Body of pancreas (tissue), 4 donors: ENCODE measurements around the gene UBAC1. TPM values are rescaled to one million over a fixed set of nuclear protein-coding genes. Genes with fewer than 3 reads are reported as not detected.
"Not testable (repeated sequence)": the region's sequence is repeated elsewhere in the genome, so short reads cannot be mapped to it uniquely, and the experiment has no call there.

Source experiments
- ATAC-seq: fragments of 150-250 bp; one replicate; pipeline ENCODE4 v1.9.1; 2016
- DNase-seq, 4 donors: peaks; one replicate each; pipeline ENCODE4 v3.0.0-alpha.2; 2019
- H3K27ac ChIP-seq, 4 donors: fragments of 200-600 bp; sonication (generic); 1 replicate in 3 of 4; 2 replicates in 1 of 4; pipeline versions ENCODE4 v1.5.1 to v1.6.1; 2016 to 2019; ENCODE audit warnings: mild to moderate bottlenecking in 1 of 4, mixed read lengths in 1 of 4, moderate library complexity in 1 of 4
- H3K27me3 ChIP-seq, 2 donors: fragments of 200-600 bp; sonication (generic); one replicate each; pipeline ENCODE4 v1.6.0; 2016; ENCODE audit warnings: mild to moderate bottlenecking in 1 of 2
- H3K36me3 ChIP-seq, 2 donors: fragments of 200-600 bp; sonication (generic); replicated peaks in 1 of 2; 2 replicates each; pipeline ENCODE4 v1.5.1; 2016; ENCODE audit warnings: low read depth in 2 of 2; ENCODE audit not compliant: insufficient read depth in 1 of 2
- H3K4me1 ChIP-seq: fragments of 200-600 bp; sonication (generic); one replicate; pipeline ENCODE4 v1.6.0; 2016
- H3K4me3 ChIP-seq, 2 donors: fragments of 200-600 bp; sonication (generic); 1 replicate in 1 of 2; 2 replicates in 1 of 2; pipeline ENCODE4 v1.5.1; 2016 to 2019
- H3K9me3 ChIP-seq, 3 donors: fragments of 200-600 bp; sonication (generic); 1 replicate in 2 of 3; 2 replicates in 1 of 3; pipeline ENCODE4 v1.5.1; 2016
- POLR2A ChIP-seq, 3 donors: fragments of 450-650 bp; IDR thresholded peaks; one replicate each; pipeline ENCODE4 v1.6.1; 2016; ENCODE audit warnings: antibody characterized with exemption in 3 of 3, mild to moderate bottlenecking in 2 of 3
- WGBS, 2 donors: methylation state at CpG; one replicate each; pipeline ENCODE4 v1.1.5; 2017; 5-methylcytosine and 5-hydroxymethylcytosine counted together
- intact Hi-C: fragments of 100-400 bp; cut with DNase I; formaldehyde crosslinking; loops from one replicate; pipeline ENCODE4 v1.15.1; 2023
- total RNA-seq, 2 donors: library from RNA; depleted of rRNA; stranded (reverse); fragments of >200 nt; gene quantifications; one replicate each; pipeline ENCODE4 v1.1.0, GENCODE V29; 2016
- TF ChIP-seq, protein P1 (sequence below), 7 experiments: fragments of 450-650 bp in 4 of 7; fragments of 200-600 bp in 3 of 7; sonication (generic) in 3 of 7; IDR thresholded peaks; one replicate each; pipeline ENCODE4 v1.5.1; 2016 to 2019; ENCODE audit warnings: antibody characterized with exemption in 7 of 7

Gene UBAC1
- total RNA-seq, 2 donors from 2014 or later: 17.4 to 25.4 TPM

DNA sequence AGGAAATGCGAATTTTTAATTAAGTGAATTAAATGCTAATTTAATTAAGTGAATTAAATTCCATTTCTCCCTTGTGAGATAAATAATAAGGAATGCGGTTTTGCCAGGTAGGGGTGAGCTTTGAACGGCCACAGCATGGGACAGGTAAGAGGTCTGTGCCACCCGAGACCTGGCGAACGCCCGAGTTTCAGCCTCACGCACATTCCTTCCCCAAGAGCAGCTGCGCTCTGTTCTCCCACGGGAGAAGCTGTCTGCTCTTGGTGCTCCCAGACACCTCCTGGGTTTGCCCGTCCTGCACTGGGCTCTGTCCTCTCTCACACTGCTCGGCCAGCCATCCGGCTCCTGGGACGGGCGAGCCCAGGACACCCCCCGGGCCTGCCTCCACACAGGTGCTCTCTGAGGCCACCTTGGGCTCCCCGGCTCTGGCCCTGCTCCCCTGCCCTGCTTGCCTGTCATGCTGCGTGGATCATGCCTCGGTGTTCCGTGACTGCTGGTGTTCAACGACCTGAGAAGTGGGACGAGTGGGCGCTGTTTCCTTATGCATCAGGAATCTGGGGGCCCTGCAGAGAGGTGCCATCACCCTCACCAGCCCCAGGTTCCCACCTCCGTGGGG is 40.1 kb downstream of the UBAC1 start:
- TF ChIP-seq, protein P1, sequence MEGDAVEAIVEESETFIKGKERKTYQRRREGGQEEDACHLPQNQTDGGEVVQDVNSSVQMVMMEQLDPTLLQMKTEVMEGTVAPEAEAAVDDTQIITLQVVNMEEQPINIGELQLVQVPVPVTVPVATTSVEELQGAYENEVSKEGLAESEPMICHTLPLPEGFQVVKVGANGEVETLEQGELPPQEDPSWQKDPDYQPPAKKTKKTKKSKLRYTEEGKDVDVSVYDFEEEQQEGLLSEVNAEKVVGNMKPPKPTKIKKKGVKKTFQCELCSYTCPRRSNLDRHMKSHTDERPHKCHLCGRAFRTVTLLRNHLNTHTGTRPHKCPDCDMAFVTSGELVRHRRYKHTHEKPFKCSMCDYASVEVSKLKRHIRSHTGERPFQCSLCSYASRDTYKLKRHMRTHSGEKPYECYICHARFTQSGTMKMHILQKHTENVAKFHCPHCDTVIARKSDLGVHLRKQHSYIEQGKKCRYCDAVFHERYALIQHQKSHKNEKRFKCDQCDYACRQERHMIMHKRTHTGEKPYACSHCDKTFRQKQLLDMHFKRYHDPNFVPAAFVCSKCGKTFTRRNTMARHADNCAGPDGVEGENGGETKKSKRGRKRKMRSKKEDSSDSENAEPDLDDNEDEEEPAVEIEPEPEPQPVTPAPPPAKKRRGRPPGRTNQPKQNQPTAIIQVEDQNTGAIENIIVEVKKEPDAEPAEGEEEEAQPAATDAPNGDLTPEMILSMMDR (IDR thresholded peaks at IDR 0.05): no peak
- peak in 1 of 3 donors; percentile 22 for TF ChIP-seq POLR2A (IDR thresholded peaks at IDR 0.05)
- H3K4me3 ChIP-seq: no peak overlapping the region
- H3K9me3 ChIP-seq: peaks cover 0 to 13% (median 0%) of the 10 kb centered on the region in 3 donors
- DNase-seq (no peak), ATAC-seq (peak; percentile 56)
- peak overlapping the region in 1 of 4 donors; percentile 58 for H3K27ac ChIP-seq
- H3K4me1 ChIP-seq: no peaks in the 10 kb centered on the region
- H3K27me3 ChIP-seq: no peaks in the 10 kb centered on the region
- no peaks in the 10 kb centered on the region for H3K36me3 ChIP-seq
- 66 to 68% methylated on average over 12 to 24 of the region's 24 CpGs for WGBS, 2 donors
- intact Hi-C loops: no loop called here

DNA sequence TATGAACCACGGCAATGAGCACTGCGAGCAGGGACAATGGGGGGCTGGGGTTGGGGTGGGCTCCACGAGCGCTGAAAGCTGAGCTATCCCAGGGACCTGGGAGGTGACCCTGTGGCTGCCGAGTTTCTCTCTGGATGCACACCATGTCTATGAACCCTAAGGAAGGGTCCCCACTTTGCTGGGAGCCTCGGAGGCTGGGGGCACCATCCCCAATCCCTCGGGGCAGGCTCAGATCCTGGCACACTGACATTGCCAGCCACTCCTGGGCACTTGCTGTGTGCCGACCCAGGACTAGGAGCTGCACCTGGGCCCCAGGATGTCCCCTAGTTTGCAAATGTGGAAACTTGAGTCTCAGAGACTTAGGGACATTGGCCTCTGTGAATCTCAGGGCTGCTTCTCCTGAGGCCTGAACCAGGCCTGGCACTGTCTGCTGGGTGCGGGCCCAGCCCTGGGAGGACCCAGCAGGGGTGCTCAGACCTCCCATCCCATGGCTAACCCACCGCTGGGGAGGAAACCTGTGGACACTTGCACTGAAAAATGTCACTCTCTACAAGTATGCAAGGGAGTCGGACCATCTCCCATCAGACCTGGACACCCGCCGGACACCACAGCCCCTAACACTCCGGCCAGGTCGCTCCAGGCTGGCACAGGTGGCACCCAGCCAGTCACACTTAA is 40.8 kb downstream of the UBAC1 start:
- H3K36me3 ChIP-seq: no peaks in the 10 kb centered on the region
- H3K27me3 ChIP-seq: no peaks in the 10 kb centered on the region
- peaks cover 0 to 15% (median 0%) of the 10 kb centered on the region in 3 donors for H3K9me3 ChIP-seq
- no peaks in the 10 kb centered on the region for H3K4me1 ChIP-seq
- 87 to 94% methylated on average over 9 to 14 of the region's 15 CpGs for WGBS, 2 donors
- DNase-seq (no peak), ATAC-seq (no peak)
- peak overlapping the region in 1 of 4 donors; percentile 58 for H3K27ac ChIP-seq
- intact Hi-C loops: no loop called here
- no peak for TF ChIP-seq POLR2A (IDR thresholded peaks at IDR 0.05)
- TF ChIP-seq, protein P1 (IDR thresholded peaks at IDR 0.05): no peak
- no peak overlapping the region for H3K4me3 ChIP-seq

DNA sequence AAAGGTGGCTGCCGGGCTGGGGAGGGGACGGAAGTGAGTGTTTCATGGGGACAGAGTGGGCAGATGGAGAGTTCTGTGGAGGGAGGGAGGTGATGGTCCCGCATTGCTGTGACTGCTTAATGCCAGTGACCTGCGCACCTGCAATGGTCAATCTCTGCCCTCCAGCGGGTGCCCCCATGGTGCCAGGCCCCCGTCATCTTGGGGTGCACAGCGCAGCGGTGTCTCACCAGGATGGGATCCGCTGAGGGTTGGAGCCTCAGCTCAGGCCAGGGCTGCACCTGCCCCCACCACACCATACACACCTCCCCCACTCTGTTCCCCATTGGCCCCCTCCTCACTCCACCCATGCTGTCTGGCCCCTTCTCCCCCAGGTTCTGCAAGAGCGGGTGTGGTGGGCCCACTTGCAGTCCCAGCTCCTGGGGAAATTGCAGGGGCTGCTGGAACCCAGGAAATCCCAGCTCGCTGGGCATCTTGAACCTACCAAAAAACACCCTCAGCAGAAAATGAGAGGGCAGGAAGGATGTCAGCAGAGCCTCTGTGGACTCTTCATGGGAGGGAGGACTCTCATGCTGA is 41.8 kb downstream of the UBAC1 start:
- Histone ChIP-seq H3K27me3 (no peaks in the 10 kb centered on the region), H3K4me1 (no peaks in the 10 kb centered on the region), H3K4me3 (no peak overlapping the region), H3K36me3 (no peaks in the 10 kb centered on the region), H3K27ac (no peak overlapping the region), H3K9me3 (peaks cover 0 to 25% (median 0%) of the 10 kb centered on the region in 3 donors)
- TF ChIP-seq, protein P1 (IDR thresholded peaks at IDR 0.05): no peak
- TF ChIP-seq POLR2A (IDR thresholded peaks at IDR 0.05): no peak
- intact Hi-C loops: no loop called here
- DNase-seq (no peak), ATAC-seq (no peak)
- 96 to 98% methylated on average over 11 of the region's 11 CpGs for WGBS, 2 donors

DNA sequence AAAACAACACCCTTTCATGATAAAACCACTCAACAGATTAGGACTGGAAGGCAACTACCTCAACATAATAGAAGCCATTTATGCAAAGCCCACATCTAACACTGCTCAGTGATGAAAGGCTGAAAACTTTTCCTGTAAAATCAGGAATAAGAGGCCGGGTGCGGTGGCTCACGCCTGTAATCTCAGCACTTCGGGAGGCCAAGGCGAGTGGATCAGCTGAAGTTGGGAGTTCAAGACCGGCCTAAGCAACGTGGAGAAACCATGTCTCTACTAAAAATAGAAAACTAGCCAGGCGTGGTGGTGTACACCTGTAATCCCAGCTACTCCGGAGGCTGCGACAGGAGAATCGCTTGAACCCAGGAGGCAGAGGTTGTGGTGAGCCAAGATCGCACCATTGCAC is 44.9 kb downstream of the UBAC1 start:
- not testable (repeated sequence) for DNase-seq

DNA sequence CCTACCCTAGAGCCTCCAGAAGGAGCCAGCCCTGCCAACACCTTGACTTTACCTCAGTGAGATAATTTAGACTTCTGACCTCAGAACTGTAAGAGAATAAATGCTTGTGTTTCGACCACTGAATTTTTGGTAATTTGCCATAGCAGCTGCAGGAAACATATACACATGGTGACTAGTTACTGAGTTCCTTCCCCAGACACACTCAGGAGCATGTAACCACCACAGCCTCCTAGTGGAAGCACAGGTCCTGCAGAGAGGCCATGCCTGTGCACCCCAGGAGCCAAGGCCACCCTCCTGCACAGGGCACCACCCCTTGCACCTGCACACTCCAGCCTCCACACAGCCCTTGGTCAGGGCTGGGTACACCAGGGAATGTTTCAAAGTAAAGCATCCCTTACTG is 46.3 kb downstream of the UBAC1 start:
- H3K9me3 ChIP-seq: peaks cover 0 to 26% (median 0%) of the 10 kb centered on the region in 3 donors

More for the DNA sequence above, 44.9 kb downstream of the UBAC1 start:
- H3K27ac ChIP-seq, H3K4me1 ChIP-seq, H3K4me3 ChIP-seq, H3K27me3 ChIP-seq, ATAC-seq, H3K36me3 ChIP-seq, intact Hi-C loops: not testable (repeated sequence)
- H3K9me3 ChIP-seq: peaks cover 0 to 26% (median 0%) of the 10 kb centered on the region in 3 donors
- 87 to 92% methylated on average over 11 to 12 of the region's 12 CpGs for WGBS, 2 donors

DNA sequence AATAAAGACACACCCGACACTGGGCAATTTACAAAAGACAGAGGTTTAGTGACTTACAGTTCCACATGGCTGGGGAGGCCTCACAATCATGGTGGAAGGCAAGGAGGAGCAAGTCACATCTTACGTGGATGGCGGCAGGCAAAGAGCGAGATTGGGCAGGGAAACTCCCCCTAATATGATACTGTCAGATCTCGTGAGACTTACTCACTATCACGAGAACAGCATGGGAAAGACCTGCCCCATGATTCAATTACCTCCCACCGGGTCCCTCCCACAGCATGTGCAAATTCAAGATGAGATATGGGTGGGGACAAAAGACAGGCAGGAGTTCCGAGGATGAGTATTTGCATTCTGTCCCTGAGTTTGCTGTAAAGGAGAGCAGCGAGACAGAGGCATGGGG is 49.9 kb downstream of the UBAC1 start:
- H3K27ac ChIP-seq, H3K27me3 ChIP-seq, intact Hi-C loops, H3K36me3 ChIP-seq, H3K4me3 ChIP-seq, ATAC-seq, DNase-seq: not testable (repeated sequence)
- H3K4me1 ChIP-seq: peaks cover 20% of the 10 kb centered on the region
- H3K9me3 ChIP-seq: peaks cover 0 to 13% (median 0%) of the 10 kb centered on the region in 3 donors
- 97 to 99% methylated on average over 9 of the region's 9 CpGs for WGBS, 2 donors

More for the DNA sequence above, 46.3 kb downstream of the UBAC1 start:
- Histone ChIP-seq H3K4me3 (no peak overlapping the region), H3K4me1 (no peaks in the 10 kb centered on the region), H3K27me3 (no peaks in the 10 kb centered on the region), H3K36me3 (no peaks in the 10 kb centered on the region), H3K27ac (no peak overlapping the region)
- ATAC-seq (no peak), DNase-seq (no peak)
- 92 to 100% methylated on average over 1 of the region's 1 CpG for WGBS, 2 donors
- TF ChIP-seq POLR2A (IDR thresholded peaks at IDR 0.05): no peak
- TF ChIP-seq, protein P1 (IDR thresholded peaks at IDR 0.05): no peak
- intact Hi-C loops: no loop called here
